ENCODE measurements around the gene PER2. TPM values are rescaled to one million over a fixed set of nuclear protein-coding genes. Genes with fewer than 3 reads are reported as not detected.
"Not testable (repeated sequence)": the region's sequence is repeated elsewhere in the genome, so short reads cannot be mapped to it uniquely, and the experiment has no call there.

PER2 gene
- total and polyA plus RNA-seq, 2 donors from 2014 or later: 1.8 to 28.4 TPM

GRCh38 chr2:238278626-238279323 is 9.6 kb downstream of the PER2 start:
- intact Hi-C loops (cut with DNase I): no loop called here
- peaks cover 0 to 18% (median 11%) of the 10 kb centered on the region in 3 donors for H3K4me1 ChIP-seq (ENCODE audit: control insufficient read depth in 2 of 3, insufficient read depth in 2 of 3, low read depth in 1 of 3, low read length in 3 of 3)
- FAIRE-seq (no peak), DNase-seq (peak in 1 of 5 donors; percentile 52)
- no peaks in the 10 kb centered on the region for H3K9me3 ChIP-seq (ENCODE audit: control insufficient read depth in 2 of 3, insufficient read depth in 1 of 3, low read length in 3 of 3)
- H3K4me3 ChIP-seq (ENCODE audit: low read length in 3 of 3): no peak overlapping the region
- peaks cover 2 to 30% (median 18%) of the 10 kb centered on the region in 3 donors for H3K36me3 ChIP-seq (ENCODE audit: control insufficient read depth in 2 of 3, insufficient read depth in 3 of 3, low read length in 3 of 3)
- H3K27me3 ChIP-seq (ENCODE audit: control insufficient read depth, insufficient read depth, low read length): no peaks in the 10 kb centered on the region
- H3K27ac ChIP-seq (ENCODE audit: low read depth in 2 of 2, low read length in 2 of 2): no peak overlapping the region
- TF ChIP-seq, protein P1, sequence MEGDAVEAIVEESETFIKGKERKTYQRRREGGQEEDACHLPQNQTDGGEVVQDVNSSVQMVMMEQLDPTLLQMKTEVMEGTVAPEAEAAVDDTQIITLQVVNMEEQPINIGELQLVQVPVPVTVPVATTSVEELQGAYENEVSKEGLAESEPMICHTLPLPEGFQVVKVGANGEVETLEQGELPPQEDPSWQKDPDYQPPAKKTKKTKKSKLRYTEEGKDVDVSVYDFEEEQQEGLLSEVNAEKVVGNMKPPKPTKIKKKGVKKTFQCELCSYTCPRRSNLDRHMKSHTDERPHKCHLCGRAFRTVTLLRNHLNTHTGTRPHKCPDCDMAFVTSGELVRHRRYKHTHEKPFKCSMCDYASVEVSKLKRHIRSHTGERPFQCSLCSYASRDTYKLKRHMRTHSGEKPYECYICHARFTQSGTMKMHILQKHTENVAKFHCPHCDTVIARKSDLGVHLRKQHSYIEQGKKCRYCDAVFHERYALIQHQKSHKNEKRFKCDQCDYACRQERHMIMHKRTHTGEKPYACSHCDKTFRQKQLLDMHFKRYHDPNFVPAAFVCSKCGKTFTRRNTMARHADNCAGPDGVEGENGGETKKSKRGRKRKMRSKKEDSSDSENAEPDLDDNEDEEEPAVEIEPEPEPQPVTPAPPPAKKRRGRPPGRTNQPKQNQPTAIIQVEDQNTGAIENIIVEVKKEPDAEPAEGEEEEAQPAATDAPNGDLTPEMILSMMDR (IDR thresholded peaks at IDR 0.05; ENCODE audit: borderline replicate concordance, extremely low read depth, insufficient read depth): no peak
- H3K9ac ChIP-seq (ENCODE audit: low read length in 3 of 3): no peak overlapping the region

DNA sequence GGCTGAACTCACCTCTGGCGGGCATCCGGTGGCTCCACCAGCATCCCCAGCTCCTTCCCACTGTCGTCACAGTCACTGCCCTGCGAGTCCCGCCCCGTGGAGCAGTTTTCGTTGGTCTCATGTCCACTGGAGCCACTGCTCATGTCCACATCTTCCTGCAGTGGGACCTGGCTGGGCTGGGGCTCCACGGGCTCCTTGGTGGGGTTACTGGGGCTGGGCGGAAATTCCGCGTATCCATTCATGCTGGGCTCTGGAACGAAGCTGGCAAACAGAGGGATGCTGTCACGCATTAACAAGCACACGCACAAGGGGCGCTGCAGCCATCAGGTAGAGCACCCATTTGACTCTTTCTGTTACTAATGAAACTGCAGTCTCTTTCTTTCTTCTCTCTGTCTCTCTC is 10.7 kb downstream of the PER2 start:
- H3K9me3 ChIP-seq (ENCODE audit: control insufficient read depth in 2 of 3, insufficient read depth in 1 of 3, low read length in 3 of 3): no peaks in the 10 kb centered on the region
- H3K9ac ChIP-seq (ENCODE audit: low read length in 3 of 3): no peak overlapping the region
- no peak overlapping the region for H3K4me3 ChIP-seq (ENCODE audit: low read length in 3 of 3)
- H3K36me3 ChIP-seq (ENCODE audit: control insufficient read depth in 2 of 3, insufficient read depth in 3 of 3, low read length in 3 of 3): peaks cover 2 to 34% (median 22%) of the 10 kb centered on the region in 3 donors
- H3K27me3 ChIP-seq (ENCODE audit: control insufficient read depth, insufficient read depth, low read length): no peaks in the 10 kb centered on the region
- DNase-seq (peak in 4 of 5 donors; percentile 69 to 78 (median 73)), FAIRE-seq (no peak)
- intact Hi-C loops (cut with DNase I): no loop called here
- no peak overlapping the region for H3K27ac ChIP-seq (ENCODE audit: low read depth in 2 of 2, low read length in 2 of 2)
- TF ChIP-seq, protein P1 (IDR thresholded peaks at IDR 0.05; ENCODE audit: borderline replicate concordance, extremely low read depth, insufficient read depth): no peak
- H3K4me1 ChIP-seq (ENCODE audit: control insufficient read depth in 2 of 3, insufficient read depth in 2 of 3, low read depth in 1 of 3, low read length in 3 of 3): peaks cover 0 to 9% (median 1%) of the 10 kb centered on the region in 3 donors

GRCh38 chr2:238274152-238274865 is 14.1 kb downstream of the PER2 start:
- H3K27ac ChIP-seq (ENCODE audit: low read depth in 2 of 2, low read length in 2 of 2): peak overlapping the region; percentile 9 to 34
- peaks cover 0 to 8% (median 0%) of the 10 kb centered on the region in 3 donors for H3K4me1 ChIP-seq (ENCODE audit: control insufficient read depth in 2 of 3, insufficient read depth in 2 of 3, low read depth in 1 of 3, low read length in 3 of 3)
- DNase-seq: peak in 1 of 5 donors; percentile 35
- no peak for FAIRE-seq
- TF ChIP-seq, protein P1 (IDR thresholded peaks at IDR 0.05; ENCODE audit: borderline replicate concordance, extremely low read depth, insufficient read depth): no peak
- H3K4me3 ChIP-seq (ENCODE audit: low read length in 3 of 3): no peak overlapping the region
- no peaks in the 10 kb centered on the region for H3K27me3 ChIP-seq (ENCODE audit: control insufficient read depth, insufficient read depth, low read length)
- intact Hi-C loops (cut with DNase I): no loop called here
- no peaks in the 10 kb centered on the region for H3K9me3 ChIP-seq (ENCODE audit: control insufficient read depth in 2 of 3, insufficient read depth in 1 of 3, low read length in 3 of 3)
- H3K36me3 ChIP-seq (ENCODE audit: control insufficient read depth in 2 of 3, insufficient read depth in 3 of 3, low read length in 3 of 3): peaks cover 2 to 49% (median 32%) of the 10 kb centered on the region in 3 donors
- H3K9ac ChIP-seq (ENCODE audit: low read length in 3 of 3): no peak overlapping the region

DNA sequence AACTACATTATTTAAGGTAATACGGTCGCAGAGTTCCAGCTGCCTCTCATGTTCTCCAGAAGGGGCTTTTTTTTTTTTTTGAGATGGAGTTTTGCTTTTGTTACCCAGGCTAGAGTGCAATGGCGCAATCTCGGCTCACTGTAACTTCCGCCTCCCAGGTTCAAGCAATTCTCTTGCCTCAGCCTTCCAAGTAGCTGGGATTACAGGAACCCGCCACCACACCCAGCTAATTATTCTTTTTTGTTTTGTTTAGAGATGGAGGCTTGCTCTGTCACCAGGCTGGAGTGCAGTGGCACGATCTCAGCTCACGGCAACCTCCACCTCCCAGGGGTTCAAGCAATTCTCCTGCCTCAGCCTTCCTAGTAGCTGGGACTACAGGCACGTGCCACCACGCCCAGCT is 15.0 kb downstream of the PER2 start:
- H3K27ac ChIP-seq (ENCODE audit: low read depth in 2 of 2, low read length in 2 of 2); H3K9ac ChIP-seq (ENCODE audit: low read length in 3 of 3); H3K27me3 ChIP-seq (ENCODE audit: control insufficient read depth, insufficient read depth, low read length); intact Hi-C loops (cut with DNase I); FAIRE-seq; H3K9me3 ChIP-seq (ENCODE audit: control insufficient read depth in 2 of 3, insufficient read depth in 1 of 3, low read length in 3 of 3); H3K4me3 ChIP-seq (ENCODE audit: low read length in 3 of 3); H3K4me1 ChIP-seq (ENCODE audit: control insufficient read depth in 2 of 3, insufficient read depth in 2 of 3, low read depth in 1 of 3, low read length in 3 of 3): not testable (repeated sequence)
- H3K36me3 ChIP-seq (ENCODE audit: control insufficient read depth in 2 of 3, insufficient read depth in 3 of 3, low read length in 3 of 3): peaks cover 2 to 57% (median 32%) of the 10 kb centered on the region in 3 donors
- peak in 1 of 5 donors; percentile 12 for DNase-seq
